Activated CD8-positive, alpha-beta T cell treated with anti-CD3 and anti-CD28 coated beads, Interleukin-2, amount 10 ng/mL, durations not matched to agents 7 days and 5 days (primary cell): Measurements from ENCODE around the gene OR2M3. TPM values are rescaled to one million over a fixed set of nuclear protein-coding genes. Genes with fewer than 3 reads are reported as not detected.
"Not testable (repeated sequence)": the region's sequence is repeated elsewhere in the genome, so short reads cannot be mapped to it uniquely, and the experiment has no call there.

ENCODE experiments used
- ATAC-seq: fragments of 150-1000 bp; cut with Tn5 transposase; one replicate; pipeline ENCODE4 v1.10.0; 2021; ENCODE audit warnings: moderate library complexity
- CTCF ChIA-PET: fragments of 350-600 bp; sonication (Branson Sonifier 250); formaldehyde crosslinking; loops from one replicate; lab custom pipeline; 2021; ENCODE audit warnings: antibody characterized with exemption; lab: Charles Lee
- POLR2A ChIA-PET: fragments of 350-600 bp; sonication (Branson Sonifier 250); formaldehyde crosslinking; loops from one replicate; lab custom pipeline; 2021; ENCODE audit warnings: antibody characterized with exemption; lab: Charles Lee
- DNase-seq: peaks from one replicate; pipeline ENCODE4 v3.0.0-alpha.2; 2020
- H3K27ac Mint-ChIP-seq: one replicate; pipeline ENCODE4 v1.8.0; 2021; ENCODE audit warnings: mild to moderate bottlenecking, mixed read lengths
- H3K27me3 Mint-ChIP-seq: one replicate; pipeline ENCODE4 v1.8.0; 2021; ENCODE audit warnings: low read depth, mixed read lengths
- H3K36me3 Mint-ChIP-seq: one replicate; pipeline ENCODE4 v1.8.0; 2021; ENCODE audit warnings: low read depth, mixed read lengths
- H3K4me1 Mint-ChIP-seq: one replicate; pipeline ENCODE4 v1.8.0; 2021; ENCODE audit warnings: low read depth, mixed read lengths
- H3K4me3 Mint-ChIP-seq: one replicate; pipeline ENCODE4 v1.8.0; 2021; ENCODE audit warnings: mild to moderate bottlenecking, mixed read lengths
- H3K9me3 Mint-ChIP-seq: one replicate; pipeline ENCODE4 v1.8.0; 2022; ENCODE audit warnings: mixed read lengths; ENCODE audit not compliant: insufficient read depth
- total RNA-seq, 2 experiments: library from RNA; stranded (reverse); gene quantifications; one replicate each; pipeline ENCODE4 v1.2.3, GENCODE V29; 2021

Gene OR2M3
- total RNA-seq, 2 experiments from 2014 or later, result not detected

DNA sequence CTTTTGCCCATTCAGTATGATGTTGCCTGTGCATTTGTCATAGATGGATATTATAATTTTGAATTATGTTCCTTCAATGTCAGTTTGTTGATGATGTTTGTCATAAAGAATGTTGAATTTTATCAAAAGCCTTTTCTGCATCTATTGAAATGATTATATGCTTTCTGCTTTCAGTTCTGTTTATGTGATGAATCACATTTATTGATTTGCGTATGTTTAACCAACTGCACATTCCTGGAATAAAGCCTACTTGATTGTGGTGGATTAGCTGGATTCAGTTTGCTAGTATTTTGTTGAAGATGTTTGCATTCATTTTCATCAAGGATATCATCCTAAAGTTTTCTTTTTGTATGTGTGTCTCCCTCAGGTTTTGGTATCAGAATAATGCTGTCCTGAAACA lies 28.5 kb downstream of the OR2M3 start:
- DNase-seq, result no peak
- Mint-ChIP-seq H3K4me1 (no peaks in the 10 kb centered on the region), H3K9me3 (no peaks in the 10 kb centered on the region), H3K27ac (no peak overlapping the region), H3K4me3 (no peak overlapping the region), H3K27me3 (no peaks in the 10 kb centered on the region), H3K36me3 (no peaks in the 10 kb centered on the region)
- CTCF ChIA-PET, result no interaction called here
- POLR2A ChIA-PET, result no interaction called here
- ATAC-seq, result no peak

DNA sequence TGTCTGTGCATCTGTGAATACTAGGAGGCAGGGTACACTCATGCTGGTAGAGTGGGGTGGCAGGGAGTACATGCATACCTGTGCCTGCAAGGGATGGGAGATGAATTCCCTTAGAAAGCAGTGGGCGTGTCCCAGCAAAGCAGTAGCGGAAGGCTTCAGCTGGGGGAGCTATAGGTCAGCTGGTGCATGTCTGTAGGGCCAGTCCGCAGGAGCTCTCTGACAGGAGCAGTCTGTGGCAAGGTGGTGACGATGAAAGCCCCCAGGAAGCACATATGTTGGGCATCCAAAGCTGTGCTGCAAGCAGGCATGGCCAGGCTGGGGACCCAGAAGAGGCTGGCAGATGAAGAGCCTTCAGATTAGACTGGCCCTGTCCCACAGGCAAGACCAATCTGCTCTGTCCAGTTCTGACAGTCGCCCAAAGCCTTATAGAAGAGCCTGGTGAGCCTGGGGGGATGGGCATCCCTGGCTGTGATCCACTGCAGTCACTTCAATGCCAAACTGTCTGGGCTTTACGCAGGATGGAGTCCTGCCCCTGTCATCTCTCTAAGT lies 32.4 kb downstream of the OR2M3 start:
- CTCF ChIA-PET, result no interaction called here
- no peak for ATAC-seq

DNA sequence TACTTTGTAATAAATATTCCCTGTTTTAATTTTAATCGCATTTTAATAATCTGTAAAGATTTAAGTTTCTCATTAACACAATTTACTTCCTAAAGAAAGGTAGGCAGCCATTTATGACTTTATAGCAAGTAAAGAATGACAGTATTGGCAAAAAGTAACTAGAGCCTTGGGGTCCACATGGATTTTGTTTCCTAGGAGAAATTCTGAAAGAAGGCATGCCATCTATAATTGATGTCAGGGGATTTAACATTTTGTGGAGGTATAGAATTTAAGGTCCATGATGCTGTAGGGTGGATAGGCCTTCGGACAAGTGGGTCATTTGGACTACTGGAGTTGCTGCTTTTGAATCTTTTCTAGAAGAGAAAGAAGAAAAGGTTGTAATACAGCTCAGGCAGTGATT lies 34.1 kb downstream of the OR2M3 start, which contains the start of gene OR2M4:
Gene OR2M4, plus strand, starts transcription at position 301 of the 400 bp plus-strand sequence. CDS start 7,512 bp downstream, outside the sequence.
- no peaks in the 10 kb centered on the region for H3K36me3 Mint-ChIP-seq
- no peaks in the 10 kb centered on the region for H3K4me1 Mint-ChIP-seq
- DNase-seq (no peak), ATAC-seq (no peak)
- H3K9me3 Mint-ChIP-seq, result no peaks in the 10 kb centered on the region
- no peaks in the 10 kb centered on the region for H3K27me3 Mint-ChIP-seq
- ChIA-PET CTCF (interaction anchor here (1.1 kb wide), 1 partner anchor 9 kb away, joined by 3 read pairs; no protein-coding TSS in a partner anchor), POLR2A (no interaction called here)
- H3K27ac Mint-ChIP-seq, result no peak within 1 kb of the TSS
- no peak within 1 kb of the TSS for H3K4me3 Mint-ChIP-seq

More for the DNA sequence above, 32.4 kb downstream of the OR2M3 start:
- POLR2A ChIA-PET, result no interaction called here
- no peak for DNase-seq
- H3K27me3 Mint-ChIP-seq, result no peaks in the 10 kb centered on the region
- no peak overlapping the region for H3K4me3 Mint-ChIP-seq
- no peak overlapping the region for H3K27ac Mint-ChIP-seq
- no peaks in the 10 kb centered on the region for H3K9me3 Mint-ChIP-seq
- H3K36me3 Mint-ChIP-seq, result no peaks in the 10 kb centered on the region
- no peaks in the 10 kb centered on the region for H3K4me1 Mint-ChIP-seq

DNA sequence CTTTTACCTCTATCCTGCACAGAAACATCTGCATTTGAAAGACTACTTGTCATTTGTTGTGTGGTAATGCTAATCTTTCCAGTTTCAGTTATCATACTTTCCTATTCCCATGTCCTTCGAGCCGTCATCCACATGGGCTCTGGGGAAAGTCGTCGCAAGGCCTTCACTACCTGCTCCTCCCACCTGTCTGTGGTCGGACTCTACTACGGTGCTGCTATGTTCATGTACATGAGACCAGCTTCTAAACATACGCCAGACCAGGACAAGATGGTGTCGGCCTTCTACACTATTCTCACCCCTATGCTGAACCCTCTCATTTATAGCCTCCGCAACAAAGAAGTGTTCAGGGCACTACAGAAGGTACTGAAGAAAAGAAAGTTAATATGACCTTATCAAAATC lies 42.4 kb downstream of the OR2M3 start:
- H3K4me1 Mint-ChIP-seq, result peaks cover 2% of the 10 kb centered on the region
- no peaks in the 10 kb centered on the region for H3K36me3 Mint-ChIP-seq
- POLR2A ChIA-PET, result no interaction called here
- H3K4me3 Mint-ChIP-seq, result no peak overlapping the region
- CTCF ChIA-PET, result no interaction called here
- H3K27ac Mint-ChIP-seq, result no peak overlapping the region
- DNase-seq (no peak), ATAC-seq (no peak)
- peaks cover 4% of the 10 kb centered on the region for H3K27me3 Mint-ChIP-seq
- H3K9me3 Mint-ChIP-seq, result no peaks in the 10 kb centered on the region

DNA sequence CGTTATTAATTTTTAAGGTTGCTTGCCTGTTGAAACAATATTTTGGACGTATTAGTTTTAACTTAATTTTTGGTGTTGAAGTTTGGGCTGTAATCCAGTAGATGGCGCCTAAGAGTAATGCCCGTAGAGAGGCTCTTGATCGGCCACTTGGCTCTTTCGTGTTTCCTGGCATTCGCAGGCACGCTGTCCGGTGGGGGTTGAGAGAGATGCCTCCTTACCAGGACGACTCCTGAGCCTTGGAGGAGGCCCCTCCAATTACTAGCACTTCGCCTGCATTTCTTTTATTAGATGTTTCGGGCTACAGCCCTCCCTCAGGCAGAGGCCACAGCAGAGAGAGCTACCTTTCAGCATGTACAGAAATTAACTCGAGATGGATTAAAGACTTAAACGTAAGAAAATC lies 46.1 kb downstream of the OR2M3 start:
- H3K4me3 Mint-ChIP-seq, result no peak overlapping the region
- peaks cover 4% of the 10 kb centered on the region for H3K27me3 Mint-ChIP-seq
- POLR2A ChIA-PET, result no interaction called here
- H3K9me3 Mint-ChIP-seq, result no peaks in the 10 kb centered on the region
- H3K27ac Mint-ChIP-seq, result no peak overlapping the region
- CTCF ChIA-PET, result interaction anchor here (0.7 to 2.0 kb wide), 12 partner anchors 9 to 563 kb away, joined by 3 to 10 read pairs (median 3); no protein-coding TSS in a partner anchor
- peak; percentile 64 for ATAC-seq
- DNase-seq, result peak; percentile 49
- H3K4me1 Mint-ChIP-seq, result peaks cover 2% of the 10 kb centered on the region
- no peaks in the 10 kb centered on the region for H3K36me3 Mint-ChIP-seq

DNA sequence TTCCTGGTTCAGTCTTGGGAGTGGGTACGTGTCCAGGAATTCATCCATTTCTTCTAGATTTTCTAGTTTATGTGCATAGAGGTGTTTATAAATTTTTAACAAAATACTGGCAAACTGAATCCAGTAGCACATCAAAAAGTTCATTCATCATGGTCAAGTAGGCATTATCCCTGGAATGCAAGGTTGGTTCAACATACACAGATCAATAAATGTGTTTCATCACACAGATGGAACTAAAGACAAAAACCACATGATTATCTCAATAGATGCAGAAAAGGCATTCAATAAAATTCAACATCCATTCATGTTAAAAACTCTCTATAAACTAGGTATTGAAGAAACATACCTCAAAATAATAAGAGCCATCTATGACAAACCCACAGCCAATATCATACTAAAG lies 62.2 kb downstream of the OR2M3 start:
- H3K9me3 Mint-ChIP-seq, CTCF ChIA-PET, DNase-seq, ATAC-seq, H3K27ac Mint-ChIP-seq, H3K4me1 Mint-ChIP-seq, H3K27me3 Mint-ChIP-seq, H3K36me3 Mint-ChIP-seq, H3K4me3 Mint-ChIP-seq, POLR2A ChIA-PET: not testable (repeated sequence)

Other genes starting within 250 kb of the OR2M3 start
- under 1 TPM in 1 of 2 experiments, not detected in 1; 0.29 TPM for gene OR2L8, start 248.4 kb upstream of the OR2M3 start, total RNA-seq
- gene OR2AK2, start 232.0 kb upstream of the OR2M3 start, total RNA-seq, result not detected
- gene OR2L5, start 183.6 kb upstream of the OR2M3 start, total RNA-seq, result not detected
- not detected for gene OR2L2, start 167.2 kb upstream of the OR2M3 start, total RNA-seq
- not detected for gene OR2L3, start 150.4 kb upstream of the OR2M3 start, total RNA-seq
- gene OR2L13, start 102.1 kb upstream of the OR2M3 start, total RNA-seq, result not detected
- gene OR2M5, start 52.1 kb upstream of the OR2M3 start, total RNA-seq, result not detected
- gene OR2M2, start 22.4 kb upstream of the OR2M3 start, total RNA-seq, result not detected
- not detected for gene OR2M4, start 34.2 kb downstream of the OR2M3 start, total RNA-seq
- gene OR2T33, start 80.7 kb downstream of the OR2M3 start, total RNA-seq, result not detected
- not detected for gene OR2T12, start 106.2 kb downstream of the OR2M3 start, total RNA-seq
- gene OR2M7, start 127.3 kb downstream of the OR2M3 start, total RNA-seq, result not detected
- not detected for gene OR14C36, start 151.5 kb downstream of the OR2M3 start, total RNA-seq
- not detected for gene OR2T4, start 164.4 kb downstream of the OR2M3 start, total RNA-seq
- gene OR2T6, start 178.5 kb downstream of the OR2M3 start, total RNA-seq, result not detected
- not detected for gene OR2T1, start 205.8 kb downstream of the OR2M3 start, total RNA-seq
- not detected for gene OR2T2, start 248.4 kb downstream of the OR2M3 start, total RNA-seq